ENCODE results near the gene CACNA1A. TPM values are rescaled to one million over a fixed set of nuclear protein-coding genes. Genes with fewer than 3 reads are reported as not detected.

CACNA1A gene
- total RNA-seq, 1 donor from 2014 or later: 8.6 TPM

DNA sequence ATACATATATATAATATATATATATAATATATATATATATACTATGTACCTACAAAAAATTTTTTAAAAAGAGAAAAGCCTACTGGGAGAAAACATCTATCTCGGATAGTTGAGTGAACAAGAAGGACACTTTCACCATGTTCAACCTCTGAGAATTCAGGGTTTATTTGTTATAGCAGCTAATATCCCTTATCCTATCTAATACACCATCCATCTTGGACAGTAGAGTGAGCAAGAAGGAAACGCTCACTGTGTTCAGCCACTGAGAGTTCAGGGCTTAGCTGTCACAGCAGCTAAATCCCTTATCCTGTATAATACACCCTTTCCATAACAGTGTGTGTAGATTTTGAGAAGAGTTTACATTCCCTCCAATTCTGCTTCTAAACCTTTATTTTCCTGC is 38.1 kb upstream of the CACNA1A start:
- no peaks in the 10 kb centered on the region for H3K27me3 ChIP-seq
- TF ChIP-seq POLR2A (IDR thresholded peaks at IDR 0.05) (no peak), CTCF (IDR thresholded peaks at IDR 0.05) (no peak), POLR2AphosphoS5 (IDR thresholded peaks at IDR 0.05; ENCODE audit: insufficient read depth in 1 of 2, low read depth in 1 of 2) (no peak)

DNA sequence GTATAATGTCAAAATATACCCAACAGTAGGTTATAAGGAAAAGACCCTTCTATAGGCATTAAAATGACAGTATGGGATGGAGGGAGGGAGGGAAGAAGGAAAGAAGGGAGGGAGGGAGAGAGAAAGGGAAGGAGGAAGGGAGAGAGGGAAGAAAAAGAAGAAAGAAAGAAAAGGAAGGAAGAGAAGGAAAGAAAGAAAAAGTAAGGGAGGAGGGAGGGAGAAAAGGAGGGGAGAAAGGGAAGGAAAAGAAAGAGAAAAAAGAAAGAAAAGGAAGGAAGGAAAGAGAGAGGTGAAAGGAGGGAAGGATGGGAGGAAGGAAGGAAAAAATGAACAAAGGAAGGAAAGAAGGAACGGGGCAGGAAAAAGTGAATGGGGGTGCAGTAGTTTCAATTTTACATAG is 35.3 kb upstream of the CACNA1A start:
- Histone ChIP-seq H3K36me3 (no peaks in the 10 kb centered on the region), H3K4me1 (no peaks in the 10 kb centered on the region), H3K4me3 (no peak overlapping the region), H3K27ac (no peak overlapping the region), H3K27me3 (no peaks in the 10 kb centered on the region), H3K9me3 (no peaks in the 10 kb centered on the region)
- no peak for DNase-seq (ENCODE audit: extremely low spot score in 2 of 2)
- TF ChIP-seq CTCF (IDR thresholded peaks at IDR 0.05) (no peak), POLR2A (IDR thresholded peaks at IDR 0.05) (no peak), POLR2AphosphoS5 (IDR thresholded peaks at IDR 0.05; ENCODE audit: insufficient read depth in 1 of 2, low read depth in 1 of 2) (no peak)
- intact Hi-C loops (cut with DNase I): no loop called here

More for the DNA sequence above, 38.1 kb upstream of the CACNA1A start:
- DNase-seq (ENCODE audit: extremely low spot score in 2 of 2): no peak
- Histone ChIP-seq H3K27ac (no peak overlapping the region), H3K4me1 (no peaks in the 10 kb centered on the region), H3K4me3 (no peak overlapping the region), H3K9me3 (no peaks in the 10 kb centered on the region), H3K36me3 (no peaks in the 10 kb centered on the region)
- intact Hi-C loops (cut with DNase I): no loop called here

DNA sequence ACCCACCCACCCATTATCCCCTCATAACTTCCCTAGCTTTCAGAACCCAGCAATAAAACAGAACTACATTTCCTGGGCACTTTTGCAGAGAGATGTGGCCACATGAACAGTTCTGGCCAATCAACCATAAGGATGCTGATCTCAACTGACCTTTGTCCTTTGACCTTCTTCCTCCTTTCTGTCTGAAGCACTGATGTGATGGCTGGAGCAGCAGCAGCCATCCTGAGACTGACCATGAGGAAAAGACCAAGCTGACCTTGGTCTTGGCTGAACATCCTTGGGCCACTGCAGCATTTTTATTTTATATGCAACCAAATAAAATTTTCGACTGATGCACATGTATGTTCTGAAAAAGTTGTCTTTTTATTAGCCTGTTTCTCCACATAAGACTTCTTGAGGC is 33.1 kb upstream of the CACNA1A start:
- H3K27me3 ChIP-seq: no peaks in the 10 kb centered on the region
- H3K4me1 ChIP-seq: no peaks in the 10 kb centered on the region
- no peak overlapping the region for H3K27ac ChIP-seq
- H3K36me3 ChIP-seq: no peaks in the 10 kb centered on the region
- intact Hi-C loops (cut with DNase I): no loop called here
- TF ChIP-seq POLR2AphosphoS5 (IDR thresholded peaks at IDR 0.05; ENCODE audit: insufficient read depth in 1 of 2, low read depth in 1 of 2) (no peak), CTCF (IDR thresholded peaks at IDR 0.05) (no peak), POLR2A (IDR thresholded peaks at IDR 0.05) (no peak)
- no peaks in the 10 kb centered on the region for H3K9me3 ChIP-seq
- DNase-seq (ENCODE audit: extremely low spot score in 2 of 2): no peak
- no peak overlapping the region for H3K4me3 ChIP-seq

DNA sequence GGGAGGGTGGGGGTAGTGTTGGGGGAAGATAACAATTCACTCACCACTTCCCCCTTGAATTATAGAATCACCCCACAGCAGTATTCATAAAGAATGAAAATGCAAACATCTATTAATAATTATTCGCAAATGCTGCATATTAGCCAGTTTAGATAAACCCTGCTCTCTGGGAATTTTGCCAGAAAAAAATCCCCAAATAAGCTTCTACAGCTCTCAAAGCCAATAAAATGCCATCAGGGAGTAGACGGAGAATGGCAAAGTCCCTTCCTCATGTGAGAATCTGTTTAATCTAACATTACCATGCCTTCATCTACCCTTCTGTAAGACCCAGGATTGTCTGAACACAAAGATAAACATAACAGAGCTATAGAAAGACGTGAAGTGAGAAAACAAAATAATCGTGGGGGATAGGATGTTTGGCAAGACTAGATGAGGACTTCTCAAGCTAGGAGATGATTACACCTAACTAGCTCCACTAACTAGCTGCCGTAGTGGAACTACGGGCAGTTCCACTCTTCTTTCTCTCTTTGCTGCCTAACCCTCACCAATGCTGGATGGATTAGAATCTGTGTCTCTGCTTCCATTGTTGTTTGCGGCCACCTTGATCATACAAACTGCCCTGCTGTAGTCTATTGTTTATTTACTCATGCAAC is 32.4 kb upstream of the CACNA1A start:
- no peaks in the 10 kb centered on the region for H3K9me3 ChIP-seq
- H3K36me3 ChIP-seq: no peaks in the 10 kb centered on the region
- H3K27me3 ChIP-seq: no peaks in the 10 kb centered on the region
- no peaks in the 10 kb centered on the region for H3K4me1 ChIP-seq
- no peak overlapping the region for H3K4me3 ChIP-seq
- TF ChIP-seq POLR2A (IDR thresholded peaks at IDR 0.05) (no peak), POLR2AphosphoS5 (IDR thresholded peaks at IDR 0.05; ENCODE audit: insufficient read depth in 1 of 2, low read depth in 1 of 2) (no peak), CTCF (IDR thresholded peaks at IDR 0.05) (no peak)
- DNase-seq (ENCODE audit: extremely low spot score in 2 of 2): no peak
- intact Hi-C loops (cut with DNase I): no loop called here
- no peak overlapping the region for H3K27ac ChIP-seq

DNA sequence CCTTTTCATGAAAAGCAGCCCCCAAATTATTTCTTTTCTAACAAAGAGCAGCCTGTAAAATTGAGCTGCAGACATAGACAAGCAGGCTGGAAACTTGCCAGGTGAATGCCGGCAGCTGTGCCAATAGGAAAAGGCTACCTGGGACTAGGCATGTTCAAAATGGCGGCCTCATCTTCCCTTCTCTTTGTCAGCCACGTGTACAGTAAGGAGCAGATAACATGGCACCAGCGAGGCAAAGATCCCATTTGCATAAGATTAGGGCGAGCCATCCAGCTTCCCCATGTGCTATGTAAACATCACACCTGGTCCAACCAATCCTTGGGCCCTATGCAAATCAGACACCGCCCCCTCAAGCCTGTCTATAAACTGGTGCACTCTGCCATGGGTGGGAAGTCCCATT is 31.2 kb upstream of the CACNA1A start:
- Histone ChIP-seq H3K36me3 (no peaks in the 10 kb centered on the region), H3K4me1 (no peaks in the 10 kb centered on the region), H3K27me3 (no peaks in the 10 kb centered on the region), H3K9me3 (no peaks in the 10 kb centered on the region), H3K27ac (no peak overlapping the region), H3K4me3 (no peak overlapping the region)
- intact Hi-C loops (cut with DNase I): no loop called here
- TF ChIP-seq POLR2AphosphoS5 (IDR thresholded peaks at IDR 0.05; ENCODE audit: insufficient read depth in 1 of 2, low read depth in 1 of 2) (no peak), POLR2A (IDR thresholded peaks at IDR 0.05) (no peak), CTCF (IDR thresholded peaks at IDR 0.05) (no peak)
- DNase-seq (ENCODE audit: extremely low spot score in 2 of 2): no peak
